Lower leg skin (tissue), 3 donors: ENCODE measurements around the gene C5orf24.

Source experiments
- CTCF ChIP-seq, 3 donors: fragments of 450-650 bp; IDR thresholded peaks; one replicate each; pipeline ENCODE4 v1.5.1; 2016; ENCODE audit warnings: antibody characterized with exemption in 3 of 3, mild to moderate bottlenecking in 3 of 3, moderate library complexity in 2 of 3
- POLR2A ChIP-seq, 2 donors: fragments of 450-650 bp; IDR thresholded peaks; one replicate each; pipeline ENCODE4 v1.6.1; 2016 to 2017; ENCODE audit warnings: antibody characterized with exemption in 2 of 2, mild to moderate bottlenecking in 1 of 2, moderate library complexity in 1 of 2

- TF ChIP-seq POLR2A (IDR thresholded peaks at IDR 0.05) (no peak), CTCF (IDR thresholded peaks at IDR 0.05) (no peak)
Observed at GRCh38 chr5:134906811-134907210, 61.0 kb downstream of the C5orf24 start.
